Measurements from ENCODE around the gene TNS1.

TNS1 gene

GRCh38 chr2:217859926-217860325 is 142.9 kb downstream of the TNS1 start:
- no peak for DNase-seq

GRCh38 chr2:217858519-217859491 is 144.0 kb downstream of the TNS1 start:
- DNase-seq = no peak

GRCh38 chr2:217857624-217858506 is 144.9 kb downstream of the TNS1 start:
- DNase-seq = no peak

- DNase-seq = no peak
Observed at GRCh38 chr2:217856871-217857270, 145.9 kb downstream of the TNS1 start.

DNA sequence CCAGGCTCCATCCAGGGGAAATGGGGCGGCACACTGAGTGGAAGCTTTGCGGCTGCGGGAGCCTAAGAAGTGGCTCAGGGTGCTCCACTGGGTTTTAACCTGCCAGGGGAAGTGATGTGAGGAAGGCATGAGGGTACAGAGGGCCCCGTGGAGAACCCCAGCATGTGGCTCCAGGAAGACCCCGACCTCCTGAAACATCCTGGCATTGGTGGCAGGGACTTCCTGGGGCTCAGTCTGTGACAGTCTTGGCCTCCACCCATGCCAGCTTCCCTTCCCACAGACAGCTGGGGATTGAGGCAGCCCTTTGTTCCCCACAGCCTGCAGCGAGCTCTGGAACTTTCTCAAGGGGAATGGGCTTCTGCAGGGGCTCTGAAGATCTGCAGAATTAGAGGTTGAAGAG is 146.6 kb downstream of the TNS1 start:
- DNase-seq = no peak

DNA sequence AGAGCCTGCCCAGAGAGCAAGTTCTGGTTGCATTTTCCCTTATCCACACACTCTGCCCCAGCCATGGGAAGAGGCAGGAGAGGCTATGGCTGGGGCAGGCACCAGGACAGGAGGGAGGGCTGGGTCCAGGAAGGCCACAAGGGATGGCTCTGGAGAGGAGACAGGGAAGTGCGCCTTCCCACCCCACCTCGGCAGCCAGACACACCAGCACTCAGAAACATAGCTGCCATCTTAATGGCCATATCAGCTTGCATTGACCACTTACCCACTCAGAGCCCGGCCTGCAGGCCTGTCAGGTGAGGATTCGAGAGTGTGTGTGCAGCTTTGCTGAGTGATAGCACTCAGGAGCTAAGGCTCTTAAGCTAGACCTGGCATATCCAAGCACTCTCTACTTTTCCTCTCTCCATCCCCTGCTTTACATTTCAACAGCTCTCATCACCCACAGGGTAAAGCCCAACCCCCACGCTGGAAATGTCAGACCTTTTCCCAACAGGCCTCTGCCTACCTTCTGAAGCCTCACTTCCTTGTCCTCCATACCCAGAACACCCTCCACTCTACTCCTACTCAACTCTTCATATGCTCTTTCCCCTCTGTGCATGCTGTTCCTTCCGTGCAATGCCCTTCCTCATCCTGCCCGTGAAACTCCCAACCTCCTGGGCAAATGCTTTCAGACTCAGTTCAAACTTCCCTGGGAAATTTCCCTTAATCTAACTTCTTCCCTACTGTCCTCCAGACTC is 147.9 kb downstream of the TNS1 start:
- no peak for DNase-seq

GRCh38 chr2:217853961-217854360 is 148.8 kb downstream of the TNS1 start:
- DNase-seq = no peak

DNA sequence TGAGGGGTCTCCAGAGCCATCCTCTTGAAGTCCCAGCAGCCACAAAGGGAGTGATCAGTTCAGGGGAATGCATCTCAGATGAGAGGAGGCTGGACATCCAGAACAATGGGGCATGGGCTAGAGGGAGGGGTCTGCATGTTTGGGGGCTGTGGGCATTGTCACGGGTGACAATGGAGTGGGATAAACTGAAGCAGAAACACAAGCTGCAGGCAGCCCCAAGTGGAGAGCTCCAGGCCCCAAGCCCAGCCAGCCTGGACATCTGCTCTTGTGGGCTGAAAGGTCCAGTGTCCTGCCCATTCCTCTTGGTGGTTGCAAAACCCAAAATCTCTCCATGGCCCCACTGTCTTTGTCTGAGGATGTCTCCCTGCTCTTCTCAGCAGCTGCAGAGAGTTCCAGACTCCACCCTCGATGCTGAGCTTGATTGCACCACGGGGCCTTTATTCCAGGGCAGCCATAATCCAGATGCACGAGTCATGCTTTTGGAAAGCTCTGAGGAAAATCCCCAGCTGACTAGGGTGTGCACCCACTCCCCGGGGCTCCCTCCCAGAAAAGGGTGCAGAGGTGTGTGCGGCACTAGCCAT is 149.4 kb downstream of the TNS1 start:
- DNase-seq = no peak

- no peak for DNase-seq
Observed at GRCh38 chr2:217852555-217853211, 150.1 kb downstream of the TNS1 start.

- DNase-seq = no peak
Observed at GRCh38 chr2:217851191-217852020, 151.4 kb downstream of the TNS1 start.

DNA sequence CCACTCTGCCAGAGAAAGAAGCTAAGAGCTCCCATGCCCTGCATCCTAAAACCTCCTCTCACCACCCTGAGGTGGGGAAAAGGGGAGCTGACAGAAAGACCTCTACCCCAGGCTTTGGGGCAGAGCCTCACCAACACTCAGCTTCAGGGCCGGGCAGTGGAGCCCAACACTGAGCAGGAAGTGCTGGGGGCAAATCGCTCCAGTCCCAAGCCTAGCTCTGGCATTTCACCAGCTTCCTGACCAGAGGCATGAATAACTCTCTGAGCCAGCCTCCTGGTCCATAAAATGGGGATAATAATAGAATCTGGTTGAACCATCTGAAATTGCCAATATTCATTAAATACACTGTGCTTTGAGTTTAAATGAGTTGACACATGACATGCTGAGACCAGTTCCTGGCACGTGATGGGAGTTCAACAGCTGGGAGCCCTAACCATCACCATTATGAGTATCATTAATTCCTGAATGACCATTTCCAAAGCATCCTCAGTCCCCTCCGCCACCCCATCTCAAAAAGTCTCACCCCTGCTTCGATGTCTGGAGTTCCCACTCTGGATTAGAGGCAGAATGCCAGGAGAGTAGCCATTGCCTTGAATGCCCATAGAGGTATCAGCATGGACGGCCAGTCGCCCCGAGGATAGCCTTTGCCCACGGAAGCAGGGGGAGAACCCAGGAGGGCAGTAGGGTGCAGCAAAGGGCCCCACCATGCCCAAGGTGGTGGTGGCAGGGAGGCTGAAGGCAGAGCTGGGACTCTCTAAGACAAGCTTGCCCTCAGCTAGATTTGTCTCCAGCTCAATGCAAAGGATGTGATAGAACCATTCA is 153.4 kb downstream of the TNS1 start:
- no peak for DNase-seq

DNA sequence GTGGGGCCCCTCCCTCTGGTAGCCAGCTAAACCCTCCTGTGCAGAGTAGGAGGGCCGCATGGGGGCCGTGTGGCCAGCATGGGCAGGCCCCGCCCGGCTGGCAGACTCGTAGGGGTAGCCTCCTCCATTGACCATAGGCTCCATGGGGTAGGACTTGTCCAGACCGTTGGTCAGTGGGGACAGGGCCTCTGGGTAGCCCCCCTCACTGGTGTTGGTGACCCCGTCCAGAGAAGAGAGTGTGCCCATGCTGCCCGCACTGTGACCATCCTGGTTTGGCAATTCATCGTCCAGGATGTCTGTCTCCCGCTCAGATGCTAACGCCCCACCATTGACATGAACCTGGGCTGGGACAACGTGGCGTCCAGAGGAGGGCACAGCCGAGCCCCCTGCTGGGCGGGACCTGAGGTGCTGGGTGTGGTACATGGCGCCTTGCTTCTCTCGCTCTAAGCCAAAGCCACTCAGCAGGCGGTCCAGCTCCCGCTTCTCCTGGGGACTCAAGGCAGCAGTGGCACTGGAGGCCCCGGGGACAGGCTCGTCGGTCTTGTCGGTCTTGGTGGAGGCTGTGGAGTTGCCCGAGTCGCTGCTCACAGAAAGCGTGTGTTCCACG is 154.3 kb downstream of the TNS1 start:
- DNase-seq = no peak

- DNase-seq = no peak
Observed at GRCh38 chr2:217847552-217848350, 155.0 kb downstream of the TNS1 start.

DNA sequence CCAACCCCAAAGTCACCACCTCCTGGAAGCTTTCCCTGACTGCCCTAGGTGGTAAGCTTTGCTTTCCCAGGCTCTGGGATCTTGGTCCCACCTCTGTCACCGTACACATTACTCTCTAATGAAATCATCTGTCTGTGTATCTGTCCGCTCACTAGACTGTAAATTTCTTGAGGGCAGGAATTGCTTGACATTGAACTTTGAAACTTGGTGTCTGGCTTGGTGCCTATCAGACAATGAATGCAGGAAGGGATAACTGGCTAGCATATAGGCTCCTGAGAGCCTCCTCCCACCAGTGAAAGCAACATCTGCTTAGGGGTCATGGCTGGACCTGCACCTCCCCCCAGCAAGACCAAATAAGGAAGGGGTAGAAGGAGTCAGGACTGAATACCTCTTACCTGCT is 155.7 kb downstream of the TNS1 start:
- DNase-seq = no peak

DNA sequence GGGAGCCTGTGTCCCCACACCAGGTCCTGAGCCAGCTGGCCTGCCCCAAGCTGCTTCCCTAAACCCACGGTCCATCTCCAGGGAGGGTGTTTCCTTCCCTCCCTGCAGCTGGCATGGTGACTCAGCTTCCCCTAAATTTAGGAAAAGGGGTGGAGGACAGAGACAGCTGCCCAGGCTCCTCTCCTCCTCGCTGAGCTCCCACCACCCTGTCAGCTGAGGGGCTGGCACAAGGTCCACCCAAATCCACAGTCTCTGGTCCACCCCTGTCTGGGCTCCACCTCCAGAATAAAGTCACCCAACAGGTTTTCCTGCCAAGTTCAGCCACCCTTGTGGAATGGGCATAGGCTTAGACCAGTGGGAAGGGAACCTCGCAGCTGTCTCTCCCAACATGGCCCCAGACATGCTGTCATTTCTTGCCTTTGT is 156.5 kb downstream of the TNS1 start:
- DNase-seq = no peak

DNA sequence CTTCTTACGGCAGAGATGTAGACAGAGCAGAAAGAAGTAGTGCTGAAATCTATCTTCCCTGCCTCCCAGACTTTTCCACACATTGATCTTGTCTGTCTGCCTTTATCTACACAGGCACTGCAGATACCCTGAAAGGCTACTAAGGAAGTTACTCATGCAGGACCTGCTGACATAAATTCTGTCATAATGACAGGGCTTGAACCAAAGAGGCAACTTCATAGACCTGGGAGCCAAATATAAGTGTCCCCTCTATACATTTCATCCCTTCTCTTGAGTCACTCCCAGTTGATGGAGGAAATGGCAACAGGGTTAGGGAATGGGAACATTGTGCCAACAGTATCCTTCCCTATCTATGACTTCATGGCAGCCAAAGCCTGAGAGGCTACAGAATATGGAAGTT is 157.5 kb downstream of the TNS1 start:
- DNase-seq = no peak

DNA sequence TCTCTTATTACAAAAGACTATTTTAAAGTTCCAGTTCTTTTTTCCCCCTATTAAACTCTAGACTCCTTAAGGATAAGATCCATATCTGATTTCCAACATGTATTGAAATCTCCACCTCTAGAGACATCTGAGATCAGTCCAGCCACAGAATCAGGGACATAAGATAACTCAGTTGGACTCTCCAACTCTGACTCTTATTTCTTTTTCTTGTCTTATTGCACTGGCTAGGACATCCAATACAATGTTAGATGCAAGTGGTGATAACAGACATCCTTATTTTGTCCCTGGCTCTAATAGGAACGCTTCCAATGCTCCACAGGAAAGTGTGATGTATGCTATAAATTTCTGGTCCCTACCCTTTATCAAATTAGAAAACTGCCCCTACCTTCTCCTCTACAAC is 158.1 kb downstream of the TNS1 start:
- DNase-seq = no peak

GRCh38 chr2:217843324-217843723 is 159.5 kb downstream of the TNS1 start:
- DNase-seq = no peak

- no peak for DNase-seq
Observed at GRCh38 chr2:217842017-217842416, 160.8 kb downstream of the TNS1 start.
